GM23248 (cell line): Measurements from ENCODE around the gene KRT79. TPM values are rescaled to one million over a fixed set of nuclear protein-coding genes. Genes with fewer than 3 reads are reported as not detected.
A peak's percentile ranks its signal among the peaks of the same experiment; 100 is the strongest.

Experiments
- DNase-seq: peaks from one replicate; pipeline ENCODE4 v3.0.0-alpha.2; 2015
- H2AFZ ChIP-seq: fragments of 200-600 bp; sonication (generic); 2 replicates; pipeline ENCODE4 v1.6.1; 2016; ENCODE audit warnings: antibody characterized with exemption
- H3F3A ChIP-seq: fragments of 200-600 bp; sonication (generic); 2 replicates; pipeline ENCODE4 v1.6.1; 2016; ENCODE audit warnings: mild to moderate bottlenecking, antibody characterized with exemption, mixed run types; ENCODE audit not compliant: insufficient read depth
- H3K27ac ChIP-seq: fragments of 200-600 bp; sonication (generic); 2 replicates; pipeline ENCODE4 v1.5.1; 2016; ENCODE audit warnings: mild to moderate bottlenecking
- H3K27me3 ChIP-seq: fragments of 200-600 bp; sonication (generic); replicated peaks from 2 replicates; pipeline ENCODE4 v1.6.1; 2016; ENCODE audit warnings: mild to moderate bottlenecking; ENCODE audit not compliant: insufficient read depth
- H3K36me3 ChIP-seq: fragments of 200-600 bp; sonication (generic); 2 replicates; pipeline ENCODE4 v1.6.1; 2016; ENCODE audit warnings: low read depth, mild to moderate bottlenecking
- H3K4me1 ChIP-seq: fragments of 200-600 bp; sonication (generic); 2 replicates; pipeline ENCODE4 v1.6.1; 2016; ENCODE audit warnings: mild to moderate bottlenecking; ENCODE audit not compliant: insufficient read depth
- H3K4me2 ChIP-seq: fragments of 200-600 bp; sonication (generic); one replicate; pipeline ENCODE4 v1.6.1; 2016; ENCODE audit warnings: mild to moderate bottlenecking; ENCODE audit not compliant: unreplicated experiment
- H3K4me3 ChIP-seq: fragments of 200-600 bp; sonication (generic); 2 replicates; pipeline ENCODE4 v1.5.1; 2016; ENCODE audit warnings: mild to moderate bottlenecking
- H3K79me2 ChIP-seq: fragments of 200-600 bp; sonication (generic); 2 replicates; pipeline ENCODE4 v1.6.1; 2016; ENCODE audit warnings: mild to moderate bottlenecking; ENCODE audit not compliant: insufficient read depth
- H3K9ac ChIP-seq: fragments of 200-600 bp; sonication (generic); 2 replicates; pipeline ENCODE4 v1.6.1; 2016; ENCODE audit warnings: mild to moderate bottlenecking
- H3K9me2 ChIP-seq: fragments of 200-600 bp; sonication (generic); 2 replicates; pipeline ENCODE4 v1.6.1; 2016; ENCODE audit warnings: mixed run types, mild to moderate bottlenecking, moderate library complexity; ENCODE audit not compliant: insufficient read depth
- H3K9me3 ChIP-seq: fragments of 200-600 bp; sonication (generic); one replicate; pipeline ENCODE4 v1.6.1; 2017; ENCODE audit warnings: low read depth
- H4K20me1 ChIP-seq: fragments of 200-600 bp; sonication (generic); 2 replicates; pipeline ENCODE4 v1.6.0; 2016; ENCODE audit not compliant: insufficient read depth
- EZH2 ChIP-seq: fragments of 200-600 bp; sonication (generic); IDR thresholded peaks from 2 replicates; pipeline ENCODE4 v1.6.1; 2018; ENCODE audit warnings: antibody characterized with exemption, mild to moderate bottlenecking; ENCODE audit not compliant: insufficient read depth, poor library complexity, severe bottlenecking
- EZH2phosphoT487 ChIP-seq: fragments of 200-600 bp; sonication (generic); IDR thresholded peaks from 2 replicates; pipeline ENCODE4 v1.6.1; 2018; ENCODE audit warnings: antibody characterized with exemption, moderate library complexity, mild to moderate bottlenecking, low read depth; ENCODE audit not compliant: insufficient read depth
- WGBS, 2 experiments: methylation state at CpG; one replicate each; pipeline ENCODE4 v1.1.6; 2015 to 2017; ENCODE audit warnings: low lambda C conversion rate in 2 of 2, low coverage in 1 of 2; ENCODE audit errors: missing lambda C conversion rate in 2 of 2; 5-methylcytosine and 5-hydroxymethylcytosine counted together
- in situ Hi-C: fragments of 300-500 bp; cut with MboI; formaldehyde crosslinking; loops from 2 replicates; pipeline ENCODE4 v1.15.0; 2020
- polyA plus RNA-seq: library from polyadenylated mRNA; unstranded; fragments of >200 nt; fragmentation: Nextera tagmentation; extraction: Ambion mirVana; gene quantifications from 2 replicates; pipeline ENCODE4 v1.2.1, GENCODE V29; 2016
- total RNA-seq: library from RNA; depleted of rRNA; stranded (reverse); fragments of >200 nt; shearing (Covaris generic); gene quantifications from 2 replicates; pipeline ENCODE4 v1.2.3, GENCODE V29; 2014

KRT79 gene
- total and polyA plus RNA-seq, 2 experiments from 2014 or later: 0.15 TPM; not detected in 1

- Histone ChIP-seq H3K9me2 (no peaks in the 10 kb centered on the region), H3K27me3 (no peaks in the 10 kb centered on the region), H3F3A (peaks cover 26% of the 10 kb centered on the region), H3K4me3 (peak overlapping the region; percentile 19; the same call in 1 of the 2 replicates), H3K36me3 (no peaks in the 10 kb centered on the region), H4K20me1 (no peaks in the 10 kb centered on the region), H3K9ac (peak overlapping the region; percentile 82), H3K4me2 (peak overlapping the region; percentile 62), H2AFZ (no peak overlapping the region), H3K27ac (peak overlapping the region; percentile 93), H3K79me2 (no peaks in the 10 kb centered on the region), H3K4me1 (peaks cover 41% of the 10 kb centered on the region), H3K9me3 (no peaks in the 10 kb centered on the region)
- TF ChIP-seq EZH2phosphoT487: no peak
- TF ChIP-seq EZH2: no peak
- in situ Hi-C loops: loop anchor here (10.0 kb wide), 1 partner anchor 716 kb away; no protein-coding TSS in a partner anchor
- whole genome bisulfite sequencing, 2 experiments: 41 to 45% methylated on average over 14 of the region's 14 CpGs
- peak; percentile 56 for DNase-seq
These were observed 36.5 kb upstream of the KRT79 start for GRCh38 chr12:52870361-52871290.

DNA sequence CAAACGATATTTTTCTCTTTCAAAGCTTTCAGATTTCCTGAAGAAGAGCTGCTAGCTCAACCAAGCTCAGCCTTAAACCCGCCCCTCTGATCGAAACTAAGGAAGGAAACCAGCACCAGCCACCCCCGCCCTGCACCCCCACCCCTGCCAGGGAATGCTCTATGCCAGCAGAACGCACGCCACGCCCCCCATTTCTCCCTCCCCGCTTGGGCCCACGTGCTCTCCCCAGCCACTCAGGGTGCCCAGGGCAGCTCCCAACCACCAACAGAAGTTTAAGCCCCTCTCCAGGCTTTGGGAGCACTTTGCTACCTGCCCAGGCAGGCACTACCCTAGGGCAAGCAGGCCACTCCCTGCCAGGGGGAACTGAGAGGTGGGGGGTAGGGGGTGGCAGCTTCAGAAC is 33.5 kb upstream of the KRT79 start:
- H3K36me3 ChIP-seq: no peaks in the 10 kb centered on the region
- no peak overlapping the region for H3K4me2 ChIP-seq
- in situ Hi-C loops: loop anchor here (5.0 to 10.0 kb wide), 2 partner anchors 285 to 483 kb away; partner anchors contain the start of gene KRT84
- no peak overlapping the region for H2AFZ ChIP-seq
- no peaks in the 10 kb centered on the region for H3K9me3 ChIP-seq
- H4K20me1 ChIP-seq: no peaks in the 10 kb centered on the region
- WGBS, 2 experiments: 27 to 39% methylated on average over 7 to 9 of the region's 9 CpGs
- no peak overlapping the region for H3K4me3 ChIP-seq
- peaks cover 23% of the 10 kb centered on the region for H3K4me1 ChIP-seq
- H3K27me3 ChIP-seq: no peaks in the 10 kb centered on the region
- no peak for TF ChIP-seq EZH2
- TF ChIP-seq EZH2phosphoT487: no peak
- H3K9ac ChIP-seq: no peak overlapping the region
- peaks cover 9% of the 10 kb centered on the region for H3F3A ChIP-seq
- DNase-seq: peak; percentile 15
- no peaks in the 10 kb centered on the region for H3K79me2 ChIP-seq
- no peaks in the 10 kb centered on the region for H3K9me2 ChIP-seq
- H3K27ac ChIP-seq: no peak overlapping the region

DNA sequence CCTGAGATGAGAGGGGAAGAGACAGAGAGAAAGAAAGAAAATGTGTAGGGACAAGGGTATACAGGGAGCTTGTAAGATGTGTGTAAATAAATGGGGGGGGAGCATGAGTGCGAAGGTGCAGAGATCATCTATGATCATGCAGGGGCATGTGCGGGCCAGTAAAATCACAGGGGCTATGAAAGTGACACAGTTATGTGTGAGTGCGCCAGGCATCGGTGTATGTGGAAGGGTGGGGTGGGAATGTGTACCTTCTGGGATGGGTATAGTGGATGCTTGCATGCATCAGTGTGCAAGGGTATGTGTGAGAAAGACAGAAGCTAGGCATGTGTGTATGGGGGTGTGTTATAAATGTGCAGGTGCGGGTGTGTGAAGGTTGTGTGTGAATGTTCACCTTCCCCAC is 33.0 kb upstream of the KRT79 start:
- H3K9me3 ChIP-seq: no peaks in the 10 kb centered on the region
- no peak for TF ChIP-seq EZH2
- TF ChIP-seq EZH2phosphoT487: no peak
- H3K4me3 ChIP-seq: no peak overlapping the region
- WGBS, 2 experiments: 91 to 94% methylated on average over 5 of the region's 5 CpGs
- H3K36me3 ChIP-seq: no peaks in the 10 kb centered on the region
- H3F3A ChIP-seq: peaks cover 7% of the 10 kb centered on the region
- peaks cover 21% of the 10 kb centered on the region for H3K4me1 ChIP-seq
- no peaks in the 10 kb centered on the region for H4K20me1 ChIP-seq
- in situ Hi-C loops: loop anchor here (5.0 to 10.0 kb wide), 2 partner anchors 285 to 482 kb away; partner anchors contain the start of gene KRT84
- H3K9me2 ChIP-seq: no peaks in the 10 kb centered on the region
- H3K27me3 ChIP-seq: no peaks in the 10 kb centered on the region
- H3K79me2 ChIP-seq: no peaks in the 10 kb centered on the region
- no peak overlapping the region for H3K9ac ChIP-seq
- no peak for DNase-seq
- H2AFZ ChIP-seq: no peak overlapping the region
- no peak overlapping the region for H3K4me2 ChIP-seq
- H3K27ac ChIP-seq: no peak overlapping the region

DNA sequence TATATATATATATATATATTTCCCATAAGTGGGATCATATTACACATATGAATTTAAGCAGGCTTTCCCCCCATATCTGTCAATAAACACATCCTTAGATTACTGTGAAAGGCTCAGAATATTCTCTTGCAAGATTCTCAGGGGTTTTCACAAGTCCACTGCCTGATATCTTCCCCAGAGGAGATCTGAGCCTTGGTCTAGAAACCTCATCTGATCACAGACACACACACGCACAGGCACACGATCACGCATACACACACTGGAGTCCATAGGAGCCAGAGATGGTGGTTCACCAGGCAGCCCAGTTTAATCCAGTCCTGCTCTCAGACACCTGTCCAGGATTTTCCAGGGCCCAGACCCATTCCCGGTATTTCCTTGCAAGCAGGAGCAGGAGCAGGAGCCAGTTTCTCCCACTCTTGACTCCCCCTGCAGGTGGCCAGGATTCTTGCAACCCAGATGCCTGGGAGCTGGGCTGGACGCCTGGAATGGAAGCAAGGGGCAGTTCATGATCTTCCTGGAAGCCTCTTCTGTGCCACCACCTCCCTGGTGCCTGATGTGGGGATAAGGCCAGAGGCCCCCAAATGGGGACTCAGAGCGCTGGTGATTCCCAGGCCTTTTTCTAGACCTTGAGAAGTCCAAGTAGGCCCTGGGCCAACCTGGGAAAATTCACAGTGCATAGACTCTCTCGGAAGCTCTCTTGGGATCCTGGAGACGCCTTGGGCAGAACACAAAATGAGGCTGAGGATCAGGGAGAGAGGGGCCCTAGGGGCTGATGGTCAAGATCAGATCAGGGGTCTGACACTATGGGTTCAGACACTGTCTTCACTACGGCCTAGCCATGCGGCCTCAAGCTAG is 31.2 kb upstream of the KRT79 start:
- H3K9me2 ChIP-seq: no peaks in the 10 kb centered on the region
- H3K4me1 ChIP-seq: peaks cover 2% of the 10 kb centered on the region; the same call in 1 of the 2 replicates
- no peaks in the 10 kb centered on the region for H3K79me2 ChIP-seq
- H4K20me1 ChIP-seq: no peaks in the 10 kb centered on the region
- in situ Hi-C loops: loop anchor here (5.0 to 10.0 kb wide), 2 partner anchors 283 to 481 kb away; partner anchors contain the start of gene KRT84
- H3K9ac ChIP-seq: no peak overlapping the region
- no peaks in the 10 kb centered on the region for H3F3A ChIP-seq
- 37 to 41% methylated on average over 10 of the region's 10 CpGs for WGBS, 2 experiments
- no peaks in the 10 kb centered on the region for H3K36me3 ChIP-seq
- H3K27ac ChIP-seq: no peak overlapping the region
- no peak overlapping the region for H3K4me2 ChIP-seq
- no peaks in the 10 kb centered on the region for H3K9me3 ChIP-seq
- H3K27me3 ChIP-seq: no peaks in the 10 kb centered on the region
- no peak overlapping the region for H2AFZ ChIP-seq
- DNase-seq: peak; percentile 80
- H3K4me3 ChIP-seq: no peak overlapping the region
- no peak for TF ChIP-seq EZH2phosphoT487
- TF ChIP-seq EZH2: no peak
